ENCODE data around the gene RAET1L.
"Not testable (repeated sequence)": the region's sequence is repeated elsewhere in the genome, so short reads cannot be mapped to it uniquely, and the experiment has no call there.

DNA sequence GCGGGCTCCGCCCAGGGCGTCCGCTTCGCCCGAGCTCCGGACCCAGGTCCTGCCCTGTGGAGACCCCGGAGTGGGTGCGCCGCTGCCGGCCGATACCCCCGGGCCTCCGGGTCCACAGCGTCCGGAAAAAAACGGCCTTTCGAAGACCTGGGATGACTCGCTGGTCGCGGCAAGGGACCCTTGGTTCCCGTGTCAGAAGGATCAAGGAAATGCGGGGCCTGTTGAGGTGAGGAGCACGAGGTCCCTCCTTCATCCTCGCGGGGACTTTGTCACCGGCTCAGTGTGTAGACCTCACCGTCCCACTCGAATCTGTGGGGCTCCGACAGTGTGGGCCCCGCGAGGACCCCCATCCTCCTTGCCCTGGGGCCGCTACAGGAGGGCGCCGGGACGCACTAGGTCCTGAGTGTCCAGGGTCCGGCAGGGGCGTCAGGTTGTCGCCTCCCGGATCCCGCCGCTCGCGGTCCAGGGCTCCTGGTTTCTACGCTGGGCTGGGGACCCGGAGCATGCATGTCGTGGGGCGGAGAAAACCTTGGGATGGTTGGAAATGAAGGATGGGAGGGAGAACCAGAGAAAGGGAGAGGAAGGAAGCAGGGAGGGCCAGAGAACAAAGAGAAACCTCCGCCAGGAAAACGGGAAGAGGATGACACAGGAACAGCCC, 10.6 kb downstream of the RAET1L start:
- TF ChIP-seq, protein P1, sequence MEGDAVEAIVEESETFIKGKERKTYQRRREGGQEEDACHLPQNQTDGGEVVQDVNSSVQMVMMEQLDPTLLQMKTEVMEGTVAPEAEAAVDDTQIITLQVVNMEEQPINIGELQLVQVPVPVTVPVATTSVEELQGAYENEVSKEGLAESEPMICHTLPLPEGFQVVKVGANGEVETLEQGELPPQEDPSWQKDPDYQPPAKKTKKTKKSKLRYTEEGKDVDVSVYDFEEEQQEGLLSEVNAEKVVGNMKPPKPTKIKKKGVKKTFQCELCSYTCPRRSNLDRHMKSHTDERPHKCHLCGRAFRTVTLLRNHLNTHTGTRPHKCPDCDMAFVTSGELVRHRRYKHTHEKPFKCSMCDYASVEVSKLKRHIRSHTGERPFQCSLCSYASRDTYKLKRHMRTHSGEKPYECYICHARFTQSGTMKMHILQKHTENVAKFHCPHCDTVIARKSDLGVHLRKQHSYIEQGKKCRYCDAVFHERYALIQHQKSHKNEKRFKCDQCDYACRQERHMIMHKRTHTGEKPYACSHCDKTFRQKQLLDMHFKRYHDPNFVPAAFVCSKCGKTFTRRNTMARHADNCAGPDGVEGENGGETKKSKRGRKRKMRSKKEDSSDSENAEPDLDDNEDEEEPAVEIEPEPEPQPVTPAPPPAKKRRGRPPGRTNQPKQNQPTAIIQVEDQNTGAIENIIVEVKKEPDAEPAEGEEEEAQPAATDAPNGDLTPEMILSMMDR (IDR thresholded peaks at IDR 0.05): not testable (repeated sequence)
- TF ChIP-seq EZH2 (IDR thresholded peaks at IDR 0.05; ENCODE audit: borderline replicate concordance, insufficient read depth, low read depth, low read length, poor library complexity, severe bottlenecking): not testable (repeated sequence)

Data from B cell (primary cell).